ENCODE measurements around the gene RFX4. TPM values are rescaled to one million over a fixed set of nuclear protein-coding genes. Genes with fewer than 3 reads are reported as not detected.
"Not testable (repeated sequence)": the region's sequence is repeated elsewhere in the genome, so short reads cannot be mapped to it uniquely, and the experiment has no call there.

RFX4 gene
- total and polyA plus RNA-seq, 2 experiments from 2014 or later: not detected

- no peaks in the 10 kb centered on the region for H3K9me3 ChIP-seq (ENCODE audit: low read depth)
- no peak overlapping the region for H3K27ac ChIP-seq
- TF ChIP-seq CTCF (IDR thresholded peaks at IDR 0.05; ENCODE audit: low read depth, low read length): no peak
Observed at GRCh38 chr12:106724116-106724515, 141.3 kb downstream of the RFX4 start.

GRCh38 chr12:106724934-106725333 is 142.1 kb downstream of the RFX4 start:
- Histone ChIP-seq H3K9me3 (ENCODE audit: low read depth) (no peaks in the 10 kb centered on the region), H3K4me1 (ENCODE audit: low read depth) (peaks cover 16% of the 10 kb centered on the region), H3K27me3 (no peaks in the 10 kb centered on the region), H3K27ac (no peak overlapping the region), H3K4me3 (no peak overlapping the region), H3K36me3 (no peaks in the 10 kb centered on the region)
- DNase-seq (ENCODE audit: low read depth in 1 of 2, low spot score in 1 of 2): no peak
- TF ChIP-seq CTCF (IDR thresholded peaks at IDR 0.05; ENCODE audit: low read depth, low read length): no peak

More at GRCh38 chr12:106724116-106724515, 141.3 kb downstream of the RFX4 start:
- Histone ChIP-seq H3K4me3 (no peak overlapping the region), H3K36me3 (no peaks in the 10 kb centered on the region), H3K27me3 (no peaks in the 10 kb centered on the region), H3K4me1 (ENCODE audit: low read depth) (peaks cover 16% of the 10 kb centered on the region)
- DNase-seq (ENCODE audit: low read depth in 1 of 2, low spot score in 1 of 2): no peak

GRCh38 chr12:106726603-106727202 is 143.9 kb downstream of the RFX4 start:
- H3K4me1 ChIP-seq (ENCODE audit: low read depth): peaks cover 16% of the 10 kb centered on the region
- not testable (repeated sequence) for H3K36me3 ChIP-seq; H3K4me3 ChIP-seq; H3K9me3 ChIP-seq (ENCODE audit: low read depth); H3K27ac ChIP-seq; H3K27me3 ChIP-seq
- DNase-seq (ENCODE audit: low read depth in 1 of 2, low spot score in 1 of 2): peak in 1 of 2 donors; percentile 65

GRCh38 chr12:106729611-106730010 is 146.8 kb downstream of the RFX4 start:
- no peaks in the 10 kb centered on the region for H3K36me3 ChIP-seq
- H3K27me3 ChIP-seq: no peaks in the 10 kb centered on the region
- H3K4me3 ChIP-seq: no peak overlapping the region
- no peak for DNase-seq (ENCODE audit: low read depth in 1 of 2, low spot score in 1 of 2)
- no peaks in the 10 kb centered on the region for H3K4me1 ChIP-seq (ENCODE audit: low read depth)
- H3K9me3 ChIP-seq (ENCODE audit: low read depth): no peaks in the 10 kb centered on the region
- TF ChIP-seq CTCF (IDR thresholded peaks at IDR 0.05; ENCODE audit: low read depth, low read length): no peak
- H3K27ac ChIP-seq: no peak overlapping the region

GRCh38 chr12:106732890-106733289 is 150.1 kb downstream of the RFX4 start:
- H3K4me3 ChIP-seq: no peak overlapping the region
- H3K27ac ChIP-seq: no peak overlapping the region
- H3K27me3 ChIP-seq: no peaks in the 10 kb centered on the region
- H3K36me3 ChIP-seq: no peaks in the 10 kb centered on the region
- no peak for TF ChIP-seq CTCF (IDR thresholded peaks at IDR 0.05; ENCODE audit: low read depth, low read length)
- no peak for DNase-seq (ENCODE audit: low read depth in 1 of 2, low spot score in 1 of 2)
- no peaks in the 10 kb centered on the region for H3K4me1 ChIP-seq (ENCODE audit: low read depth)
- no peaks in the 10 kb centered on the region for H3K9me3 ChIP-seq (ENCODE audit: low read depth)

- Histone ChIP-seq H3K9me3 (ENCODE audit: low read depth) (no peaks in the 10 kb centered on the region), H3K4me3 (no peak overlapping the region), H3K4me1 (ENCODE audit: low read depth) (no peaks in the 10 kb centered on the region), H3K27ac (no peak overlapping the region), H3K27me3 (no peaks in the 10 kb centered on the region), H3K36me3 (no peaks in the 10 kb centered on the region)
- DNase-seq (ENCODE audit: low read depth in 1 of 2, low spot score in 1 of 2): peak in 1 of 2 donors; percentile 35
- no peak for TF ChIP-seq CTCF (IDR thresholded peaks at IDR 0.05; ENCODE audit: low read depth, low read length)
Observed at GRCh38 chr12:106733660-106734059, 150.9 kb downstream of the RFX4 start.
